ENCODE measurements around the gene TLK2.

DNA sequence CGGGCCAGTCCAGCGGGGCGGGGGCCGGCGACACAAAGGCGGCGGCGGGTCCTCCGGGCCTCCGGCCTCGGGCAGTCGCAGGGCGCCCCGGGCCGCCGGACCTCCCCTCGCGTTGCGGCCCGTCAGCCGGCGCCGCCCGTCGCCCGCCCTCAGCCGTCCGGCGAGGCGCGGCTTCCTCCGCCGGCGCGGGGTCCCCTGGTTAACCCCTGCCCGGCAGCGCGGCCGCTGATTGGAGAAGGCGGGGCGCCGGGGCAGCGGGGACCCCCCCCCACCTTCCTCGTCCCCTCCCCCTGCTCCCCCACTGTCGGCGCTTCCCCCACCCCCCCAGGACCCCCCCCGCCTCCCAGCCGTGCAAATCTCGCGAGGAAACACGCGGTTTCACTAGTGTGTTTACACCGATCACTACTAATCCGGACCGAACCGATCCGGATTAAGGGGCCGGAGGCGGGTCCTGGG, at the start of gene TLK2:
- TF ChIP-seq POU6F1 (CRISPR knock-in tag; IDR thresholded peaks at IDR 0.05; ENCODE audit: borderline replicate concordance, low read depth) (no peak), TOX (CRISPR knock-in tag; IDR thresholded peaks at IDR 0.05; ENCODE audit: borderline replicate concordance) (no peak), ZFP30 (CRISPR knock-in tag; IDR thresholded peaks at IDR 0.05) (no peak), SNAI2 (CRISPR knock-in tag; IDR thresholded peaks at IDR 0.05) (no peak), RARB (CRISPR knock-in tag; IDR thresholded peaks at IDR 0.05) (no peak), ZFP3 (CRISPR knock-in tag; IDR thresholded peaks at IDR 0.05) (no peak), OSR1 (CRISPR knock-in tag; IDR thresholded peaks at IDR 0.05) (no peak)
- TF ChIP-seq, protein P1, sequence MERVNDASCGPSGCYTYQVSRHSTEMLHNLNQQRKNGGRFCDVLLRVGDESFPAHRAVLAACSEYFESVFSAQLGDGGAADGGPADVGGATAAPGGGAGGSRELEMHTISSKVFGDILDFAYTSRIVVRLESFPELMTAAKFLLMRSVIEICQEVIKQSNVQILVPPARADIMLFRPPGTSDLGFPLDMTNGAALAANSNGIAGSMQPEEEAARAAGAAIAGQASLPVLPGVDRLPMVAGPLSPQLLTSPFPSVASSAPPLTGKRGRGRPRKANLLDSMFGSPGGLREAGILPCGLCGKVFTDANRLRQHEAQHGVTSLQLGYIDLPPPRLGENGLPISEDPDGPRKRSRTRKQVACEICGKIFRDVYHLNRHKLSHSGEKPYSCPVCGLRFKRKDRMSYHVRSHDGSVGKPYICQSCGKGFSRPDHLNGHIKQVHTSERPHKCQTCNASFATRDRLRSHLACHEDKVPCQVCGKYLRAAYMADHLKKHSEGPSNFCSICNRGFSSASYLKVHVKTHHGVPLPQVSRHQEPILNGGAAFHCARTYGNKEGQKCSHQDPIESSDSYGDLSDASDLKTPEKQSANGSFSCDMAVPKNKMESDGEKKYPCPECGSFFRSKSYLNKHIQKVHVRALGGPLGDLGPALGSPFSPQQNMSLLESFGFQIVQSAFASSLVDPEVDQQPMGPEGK (CRISPR knock-in tag; IDR thresholded peaks at IDR 0.05; ENCODE audit: borderline replicate concordance): no peak
- TF ChIP-seq, protein P2, sequence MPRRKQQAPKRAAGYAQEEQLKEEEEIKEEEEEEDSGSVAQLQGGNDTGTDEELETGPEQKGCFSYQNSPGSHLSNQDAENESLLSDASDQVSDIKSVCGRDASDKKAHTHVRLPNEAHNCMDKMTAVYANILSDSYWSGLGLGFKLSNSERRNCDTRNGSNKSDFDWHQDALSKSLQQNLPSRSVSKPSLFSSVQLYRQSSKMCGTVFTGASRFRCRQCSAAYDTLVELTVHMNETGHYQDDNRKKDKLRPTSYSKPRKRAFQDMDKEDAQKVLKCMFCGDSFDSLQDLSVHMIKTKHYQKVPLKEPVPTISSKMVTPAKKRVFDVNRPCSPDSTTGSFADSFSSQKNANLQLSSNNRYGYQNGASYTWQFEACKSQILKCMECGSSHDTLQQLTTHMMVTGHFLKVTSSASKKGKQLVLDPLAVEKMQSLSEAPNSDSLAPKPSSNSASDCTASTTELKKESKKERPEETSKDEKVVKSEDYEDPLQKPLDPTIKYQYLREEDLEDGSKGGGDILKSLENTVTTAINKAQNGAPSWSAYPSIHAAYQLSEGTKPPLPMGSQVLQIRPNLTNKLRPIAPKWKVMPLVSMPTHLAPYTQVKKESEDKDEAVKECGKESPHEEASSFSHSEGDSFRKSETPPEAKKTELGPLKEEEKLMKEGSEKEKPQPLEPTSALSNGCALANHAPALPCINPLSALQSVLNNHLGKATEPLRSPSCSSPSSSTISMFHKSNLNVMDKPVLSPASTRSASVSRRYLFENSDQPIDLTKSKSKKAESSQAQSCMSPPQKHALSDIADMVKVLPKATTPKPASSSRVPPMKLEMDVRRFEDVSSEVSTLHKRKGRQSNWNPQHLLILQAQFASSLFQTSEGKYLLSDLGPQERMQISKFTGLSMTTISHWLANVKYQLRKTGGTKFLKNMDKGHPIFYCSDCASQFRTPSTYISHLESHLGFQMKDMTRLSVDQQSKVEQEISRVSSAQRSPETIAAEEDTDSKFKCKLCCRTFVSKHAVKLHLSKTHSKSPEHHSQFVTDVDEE (CRISPR knock-in tag; IDR thresholded peaks at IDR 0.05): no peak
